DOHH2 (cell line): ENCODE measurements around the gene RAB13.
"Not testable (repeated sequence)": the region's sequence is repeated elsewhere in the genome, so short reads cannot be mapped to it uniquely, and the experiment has no call there.

Experiments
- EZH2phosphoT487 ChIP-seq: fragments of 200-600 bp; sonication (generic); IDR thresholded peaks from 2 replicates; pipeline ENCODE4 v1.6.1; 2017; ENCODE audit warnings: borderline replicate concordance, mild to moderate bottlenecking, antibody characterized with exemption, low read length, moderate library complexity, mixed read lengths
- TF ChIP-seq, protein P1 (sequence below): fragments of 200-600 bp; sonication (generic); IDR thresholded peaks from one replicate; pipeline ENCODE4 v1.5.1; 2014; ENCODE audit warnings: antibody characterized with exemption, mild to moderate bottlenecking, low read depth, low read length; ENCODE audit not compliant: poor library complexity, severe bottlenecking

DNA sequence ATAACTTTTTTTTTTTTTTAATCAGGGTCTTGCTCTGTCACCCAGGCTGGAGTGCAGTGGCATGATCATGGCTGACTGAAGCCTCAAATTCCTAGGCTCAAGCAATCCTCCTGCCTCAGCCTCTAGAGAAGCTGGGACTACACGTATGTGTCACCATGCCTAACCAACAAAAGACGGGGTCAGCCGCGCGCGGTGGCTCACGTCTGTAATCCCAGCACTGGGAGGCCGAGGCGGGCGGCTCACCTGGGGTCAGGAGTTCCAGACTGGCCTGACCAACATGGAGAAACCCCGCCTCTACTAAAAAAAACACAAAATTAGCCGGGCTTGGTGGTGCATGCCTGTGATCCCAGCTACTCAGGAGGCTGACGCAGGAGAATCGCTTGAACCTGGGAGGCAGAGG, 26.4 kb upstream of the RAB13 start:
- TF ChIP-seq, protein P1, sequence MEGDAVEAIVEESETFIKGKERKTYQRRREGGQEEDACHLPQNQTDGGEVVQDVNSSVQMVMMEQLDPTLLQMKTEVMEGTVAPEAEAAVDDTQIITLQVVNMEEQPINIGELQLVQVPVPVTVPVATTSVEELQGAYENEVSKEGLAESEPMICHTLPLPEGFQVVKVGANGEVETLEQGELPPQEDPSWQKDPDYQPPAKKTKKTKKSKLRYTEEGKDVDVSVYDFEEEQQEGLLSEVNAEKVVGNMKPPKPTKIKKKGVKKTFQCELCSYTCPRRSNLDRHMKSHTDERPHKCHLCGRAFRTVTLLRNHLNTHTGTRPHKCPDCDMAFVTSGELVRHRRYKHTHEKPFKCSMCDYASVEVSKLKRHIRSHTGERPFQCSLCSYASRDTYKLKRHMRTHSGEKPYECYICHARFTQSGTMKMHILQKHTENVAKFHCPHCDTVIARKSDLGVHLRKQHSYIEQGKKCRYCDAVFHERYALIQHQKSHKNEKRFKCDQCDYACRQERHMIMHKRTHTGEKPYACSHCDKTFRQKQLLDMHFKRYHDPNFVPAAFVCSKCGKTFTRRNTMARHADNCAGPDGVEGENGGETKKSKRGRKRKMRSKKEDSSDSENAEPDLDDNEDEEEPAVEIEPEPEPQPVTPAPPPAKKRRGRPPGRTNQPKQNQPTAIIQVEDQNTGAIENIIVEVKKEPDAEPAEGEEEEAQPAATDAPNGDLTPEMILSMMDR = not testable (repeated sequence)
- TF ChIP-seq EZH2phosphoT487 = not testable (repeated sequence)
